ENCODE measurements around the gene RAMP3.

DNA sequence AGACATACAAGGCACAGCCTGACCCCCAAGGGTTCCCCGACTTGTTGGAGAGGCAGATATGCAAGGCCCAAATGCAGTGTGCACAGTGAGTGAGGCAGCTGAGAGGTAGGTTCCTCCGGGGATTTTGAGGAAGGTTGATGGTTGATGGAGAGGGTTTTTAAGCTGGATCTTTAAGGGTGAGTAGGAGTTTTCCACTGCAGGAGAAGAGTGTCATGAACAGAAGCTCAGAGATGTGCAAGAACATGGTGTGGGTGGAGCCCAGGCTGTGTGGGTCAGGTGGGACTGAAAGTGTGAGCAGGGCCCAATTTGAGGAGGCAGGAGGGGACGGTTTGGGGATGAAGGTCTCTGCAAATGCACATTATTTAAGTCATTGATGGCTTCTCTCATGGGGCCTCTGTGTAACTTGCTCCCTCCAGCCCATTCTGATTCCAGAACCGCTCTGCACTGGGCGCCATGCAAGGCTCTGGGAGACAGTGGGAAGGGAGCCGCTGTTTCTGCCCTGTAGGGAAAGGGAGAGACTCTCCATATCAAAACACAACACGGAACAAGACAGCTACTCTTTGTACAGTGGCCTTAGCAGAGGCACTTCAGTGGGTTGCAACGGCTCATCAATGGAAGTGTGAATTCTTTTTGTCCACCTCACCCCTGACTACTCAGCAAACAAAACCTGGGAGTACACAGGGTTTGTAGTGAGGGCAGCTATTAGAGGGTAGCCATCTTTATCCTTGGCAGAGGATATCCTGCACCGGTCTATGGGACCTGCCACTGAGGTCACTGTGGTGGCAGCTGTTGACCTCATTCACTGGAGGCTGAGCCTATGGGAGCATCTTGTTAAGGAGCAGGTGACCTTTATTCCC is 29.7 kb downstream of the RAMP3 start:
- TF ChIP-seq, protein P1, sequence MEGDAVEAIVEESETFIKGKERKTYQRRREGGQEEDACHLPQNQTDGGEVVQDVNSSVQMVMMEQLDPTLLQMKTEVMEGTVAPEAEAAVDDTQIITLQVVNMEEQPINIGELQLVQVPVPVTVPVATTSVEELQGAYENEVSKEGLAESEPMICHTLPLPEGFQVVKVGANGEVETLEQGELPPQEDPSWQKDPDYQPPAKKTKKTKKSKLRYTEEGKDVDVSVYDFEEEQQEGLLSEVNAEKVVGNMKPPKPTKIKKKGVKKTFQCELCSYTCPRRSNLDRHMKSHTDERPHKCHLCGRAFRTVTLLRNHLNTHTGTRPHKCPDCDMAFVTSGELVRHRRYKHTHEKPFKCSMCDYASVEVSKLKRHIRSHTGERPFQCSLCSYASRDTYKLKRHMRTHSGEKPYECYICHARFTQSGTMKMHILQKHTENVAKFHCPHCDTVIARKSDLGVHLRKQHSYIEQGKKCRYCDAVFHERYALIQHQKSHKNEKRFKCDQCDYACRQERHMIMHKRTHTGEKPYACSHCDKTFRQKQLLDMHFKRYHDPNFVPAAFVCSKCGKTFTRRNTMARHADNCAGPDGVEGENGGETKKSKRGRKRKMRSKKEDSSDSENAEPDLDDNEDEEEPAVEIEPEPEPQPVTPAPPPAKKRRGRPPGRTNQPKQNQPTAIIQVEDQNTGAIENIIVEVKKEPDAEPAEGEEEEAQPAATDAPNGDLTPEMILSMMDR (IDR thresholded peaks at IDR 0.05): no peak
- TF ChIP-seq EZH2 (IDR thresholded peaks at IDR 0.05; ENCODE audit: borderline replicate concordance, insufficient read depth, low read depth, low read length, poor library complexity, severe bottlenecking): no peak

Measured in B cell (primary cell).